Stimulated activated CD8-positive, alpha-beta memory T cell treated with anti-CD3 and anti-CD28 coated beads, Interleukin-15, amount 100 ng/mL, for 4 hours (primary cell): ENCODE data around the gene ZNF217.
A peak's percentile ranks its signal among the peaks of the same experiment; 100 is the strongest.
"Not testable (repeated sequence)": the region's sequence is repeated elsewhere in the genome, so short reads cannot be mapped to it uniquely, and the experiment has no call there.

Experiments
- DNase-seq, 2 donors: peaks; one replicate each; pipeline ENCODE4 v3.0.0-alpha.2; 2020; ENCODE audit warnings: low read depth in 2 of 2

The ZNF217 gene

DNA sequence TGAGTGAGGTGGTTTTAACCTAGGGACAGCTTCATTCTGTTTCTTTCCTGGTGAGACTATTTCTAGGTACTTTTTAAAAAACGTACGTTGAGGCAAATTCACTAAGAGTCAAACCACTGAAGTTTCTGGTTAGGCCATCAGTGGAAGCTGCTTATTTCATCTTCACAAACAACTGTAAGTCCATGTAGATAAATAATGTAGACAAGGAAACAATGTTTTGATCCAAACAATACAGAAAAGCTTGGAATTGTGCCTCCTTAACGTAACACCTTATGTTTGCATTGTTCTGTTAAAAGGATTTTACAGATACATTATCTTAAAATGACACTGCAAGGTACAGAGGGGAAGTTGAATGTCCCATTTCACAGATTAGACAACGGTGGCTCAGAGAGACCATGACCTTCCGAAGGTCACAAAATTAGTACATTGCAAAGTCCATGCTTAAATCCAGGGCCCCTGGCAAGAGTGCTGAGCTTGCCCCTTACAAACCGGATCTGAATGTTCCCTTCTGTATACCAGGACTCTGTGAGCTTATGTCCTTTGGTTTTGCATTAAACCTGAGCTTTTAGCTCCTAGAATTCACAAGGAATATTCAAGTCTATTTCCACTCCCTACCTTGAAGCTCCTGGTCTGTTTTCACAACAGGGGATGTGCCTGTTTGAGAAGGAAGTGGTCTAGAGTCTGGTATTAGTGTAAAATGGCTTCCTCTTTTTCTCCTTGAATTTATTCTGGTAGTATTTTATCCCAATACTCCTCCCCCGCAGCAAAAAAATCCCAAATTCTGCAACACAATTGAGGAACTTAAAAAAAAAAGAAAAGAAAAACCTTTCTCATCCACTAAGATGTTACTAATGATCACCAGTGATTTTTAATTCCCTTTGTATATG, 28.9 kb upstream of the ZNF217 start:
- no peak for DNase-seq

DNA sequence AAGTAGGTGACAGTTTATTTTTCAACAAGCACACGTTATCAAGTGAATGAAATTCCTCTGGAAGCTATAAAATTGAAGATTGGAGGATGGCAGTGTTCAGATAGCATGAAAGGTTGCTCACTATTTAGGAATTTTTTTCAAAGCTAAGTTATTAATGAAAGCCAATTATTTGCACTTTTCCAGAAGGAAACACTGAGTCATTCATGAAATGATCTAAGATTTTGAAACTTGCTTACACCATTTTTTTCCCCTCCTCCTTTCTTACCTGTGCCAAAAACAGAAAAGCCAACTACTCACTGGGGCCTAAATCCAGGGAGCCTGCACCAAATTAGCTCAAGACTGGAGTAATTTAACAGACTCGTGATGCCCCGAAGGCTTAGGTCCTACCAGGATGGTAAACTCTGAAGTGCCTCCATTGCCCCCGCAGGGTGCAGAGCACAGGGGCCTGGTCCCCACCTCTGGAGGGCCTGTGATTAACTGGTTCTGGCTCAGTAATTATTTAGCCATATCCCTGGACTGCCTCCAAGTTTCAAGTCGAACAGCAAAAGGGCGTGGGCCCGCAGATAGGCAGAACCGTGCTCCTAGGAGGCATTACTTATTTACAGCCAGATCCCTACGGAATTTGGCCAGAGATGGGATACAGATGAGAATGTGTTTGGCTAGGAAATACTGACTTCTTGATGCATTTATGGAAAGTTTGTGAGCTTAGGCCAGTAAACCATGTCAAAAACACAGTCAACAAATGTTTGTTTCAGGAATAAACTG, 28.0 kb upstream of the ZNF217 start:
- no peak for DNase-seq

DNA sequence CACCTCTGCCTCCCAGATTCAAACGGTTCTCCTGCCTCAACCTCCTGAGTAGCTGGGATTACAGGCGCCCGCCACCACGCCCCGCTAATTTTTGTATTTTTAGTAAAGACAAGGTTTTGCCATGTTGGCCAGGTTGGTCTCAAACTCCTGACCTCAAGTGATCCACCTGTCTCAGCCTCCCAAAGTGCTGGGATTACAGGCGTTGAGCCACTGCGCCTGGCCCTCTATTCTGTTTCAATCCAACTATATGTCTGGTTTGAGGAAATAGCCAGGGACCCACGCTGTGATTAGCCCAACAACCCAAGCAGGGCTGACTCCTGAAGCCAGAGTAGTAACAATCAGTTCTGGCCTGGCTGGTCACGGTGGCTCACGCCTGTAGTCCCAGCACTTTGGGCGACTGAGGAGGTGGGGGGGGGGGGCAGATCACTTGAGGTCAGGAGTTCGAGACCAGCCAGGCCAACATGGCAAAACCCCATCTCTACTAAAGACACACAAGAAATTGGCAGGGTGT, 24.9 kb upstream of the ZNF217 start:
- not testable (repeated sequence) for DNase-seq

DNA sequence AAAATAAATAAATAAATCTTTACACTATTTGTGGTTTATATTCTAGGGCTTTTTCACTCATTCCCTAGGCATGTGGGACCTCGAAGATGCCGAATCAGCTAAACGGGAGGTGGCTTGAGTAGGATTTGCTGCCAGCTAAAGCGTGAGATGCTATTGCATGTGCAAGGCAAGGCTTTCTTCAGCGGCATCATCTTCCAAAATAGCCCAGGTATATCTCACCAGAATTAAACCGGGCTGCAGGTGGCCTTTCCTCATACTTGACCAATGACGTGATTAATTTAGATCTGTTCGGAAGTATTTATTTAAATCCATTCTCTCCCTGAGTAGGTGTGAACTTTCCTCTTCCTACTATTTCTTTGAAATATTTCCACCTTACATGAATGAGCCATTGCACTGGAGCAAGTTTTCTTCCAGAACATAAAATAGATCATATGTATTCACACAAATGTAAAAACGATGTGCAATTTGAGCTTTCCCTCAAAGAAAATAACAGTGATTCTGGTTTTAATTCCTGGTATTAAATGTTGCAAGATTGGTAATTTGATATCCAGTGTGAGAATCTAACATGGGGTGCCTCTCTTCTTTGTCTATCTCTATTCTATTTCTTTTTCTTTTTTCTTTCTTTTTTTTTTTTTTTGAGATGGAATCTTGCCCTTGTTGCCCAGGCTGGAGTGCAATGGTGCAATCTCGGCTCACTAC, 24.3 kb upstream of the ZNF217 start:
- DNase-seq, result no peak

DNA sequence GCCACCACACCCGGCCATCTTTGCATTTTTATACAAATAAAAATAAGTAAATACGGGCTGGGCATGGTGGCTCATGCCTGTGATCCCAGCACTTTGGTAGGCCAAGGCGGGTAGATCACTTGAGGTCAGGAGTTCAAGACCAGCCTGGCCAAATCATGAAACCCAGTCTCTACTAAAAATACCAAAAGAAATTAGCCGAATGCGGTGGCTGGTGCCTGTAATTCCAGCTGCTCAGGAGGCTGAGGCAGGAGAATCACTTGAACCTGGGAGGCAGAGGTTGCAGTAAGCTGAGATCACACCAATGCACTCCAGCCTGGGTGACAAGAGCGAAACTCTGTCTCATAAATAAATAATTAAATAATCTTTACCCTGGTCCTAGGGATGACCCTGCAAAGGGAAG, 22.9 kb upstream of the ZNF217 start:
- not testable (repeated sequence) for DNase-seq

DNA sequence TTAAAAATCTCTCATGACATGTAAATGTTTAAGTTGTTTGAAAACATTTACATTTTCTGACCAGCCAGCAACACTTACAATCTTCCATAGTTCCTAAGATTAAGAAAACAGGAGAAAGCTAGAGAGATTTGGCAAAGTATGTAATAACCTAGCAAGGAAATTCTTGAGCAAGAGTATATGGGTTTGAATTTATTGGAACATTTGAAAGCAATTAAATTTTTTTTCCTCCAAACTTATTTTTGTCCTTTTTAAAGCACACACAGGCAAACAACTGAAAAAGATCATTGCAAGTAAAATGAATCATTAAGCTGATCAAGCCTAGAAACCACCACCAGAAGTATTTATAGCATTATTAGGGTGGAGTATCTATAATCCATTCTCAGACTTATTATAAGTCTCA, 20.1 kb upstream of the ZNF217 start:
- no peak for DNase-seq

DNA sequence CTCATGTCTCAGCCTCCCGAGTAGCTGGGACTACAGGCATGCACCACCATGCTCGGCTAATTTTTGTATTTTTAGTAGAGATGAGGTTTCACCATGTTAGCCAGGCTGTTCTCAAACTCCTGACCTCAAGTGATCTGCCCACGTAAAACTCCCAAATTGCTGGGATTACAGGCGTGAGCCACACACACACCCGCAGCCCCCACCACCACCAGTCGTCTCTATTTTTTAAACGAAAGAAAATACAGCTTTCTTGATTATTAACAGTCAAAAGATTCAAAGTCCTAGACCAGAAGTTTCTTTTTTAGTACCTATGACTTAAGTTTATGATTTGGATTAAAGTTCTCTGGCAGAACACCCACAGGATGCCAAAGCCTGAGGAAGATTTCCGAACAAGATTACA, 18.6 kb upstream of the ZNF217 start:
- DNase-seq, result not testable (repeated sequence)

DNA sequence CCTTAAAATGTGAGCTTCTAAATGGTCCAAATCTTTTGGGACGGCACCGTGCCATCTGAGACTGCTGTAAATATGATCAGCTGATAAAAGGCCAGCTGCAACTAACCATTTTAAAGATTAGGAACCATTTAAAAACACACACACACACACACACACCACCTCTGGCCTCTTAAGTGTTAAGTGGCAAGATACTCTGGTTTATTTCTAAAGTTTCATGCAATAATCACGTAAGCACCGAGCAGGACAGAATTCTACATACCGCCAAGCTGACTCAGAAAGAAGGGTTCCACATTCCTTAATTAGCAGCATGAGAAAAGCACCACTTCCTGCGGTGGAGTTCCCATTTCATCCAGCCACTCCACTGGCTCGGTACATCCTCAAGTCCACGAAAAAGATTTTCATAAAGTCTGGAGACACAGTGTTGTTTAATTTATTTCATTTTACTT, 17.8 kb upstream of the ZNF217 start:
- DNase-seq, result no peak

DNA sequence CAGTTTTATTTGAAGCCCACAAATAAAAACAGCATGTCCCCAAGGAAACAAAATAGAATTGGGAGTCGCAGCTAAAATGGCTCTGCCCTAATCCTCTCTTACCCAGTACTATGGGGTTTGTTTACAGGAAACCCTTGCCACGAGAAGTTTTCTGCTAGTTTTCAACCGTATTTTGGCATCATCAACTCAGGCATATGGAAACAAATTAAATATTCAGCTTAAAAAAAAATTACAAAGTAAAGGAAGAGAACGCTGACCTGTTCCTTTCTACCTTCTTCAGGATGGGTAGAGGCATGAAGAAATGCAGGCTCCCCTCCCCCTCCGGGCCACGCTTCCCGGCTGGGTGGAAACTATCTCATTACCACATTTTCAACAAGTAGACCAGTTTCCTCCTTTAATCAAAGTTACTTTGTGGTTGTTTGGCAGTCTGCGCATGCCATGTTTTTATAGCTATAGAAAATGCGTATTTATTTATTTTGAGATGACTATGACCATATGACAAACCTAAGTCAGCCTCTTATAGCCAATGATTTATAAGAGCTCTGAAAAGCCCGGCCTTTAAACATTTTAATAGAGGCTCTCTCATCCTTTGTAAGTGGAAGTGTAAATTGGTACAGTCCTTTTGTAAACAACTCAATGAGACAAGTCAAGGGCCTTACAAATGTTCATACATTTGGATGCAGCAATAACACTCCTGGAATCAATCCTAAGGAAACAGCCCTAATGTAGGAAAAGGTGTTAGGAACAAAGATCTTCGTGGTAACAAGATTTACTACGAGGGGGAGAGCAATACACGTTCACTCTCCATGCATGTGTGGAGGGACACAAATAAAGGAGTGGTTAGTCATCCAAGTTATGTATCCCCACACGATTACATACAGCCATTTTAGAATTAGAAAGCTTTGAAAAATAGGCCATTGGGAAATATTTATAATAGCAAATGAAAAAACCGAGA, 16.1 kb upstream of the ZNF217 start:
- DNase-seq, result peak; percentile 21 to 48

DNA sequence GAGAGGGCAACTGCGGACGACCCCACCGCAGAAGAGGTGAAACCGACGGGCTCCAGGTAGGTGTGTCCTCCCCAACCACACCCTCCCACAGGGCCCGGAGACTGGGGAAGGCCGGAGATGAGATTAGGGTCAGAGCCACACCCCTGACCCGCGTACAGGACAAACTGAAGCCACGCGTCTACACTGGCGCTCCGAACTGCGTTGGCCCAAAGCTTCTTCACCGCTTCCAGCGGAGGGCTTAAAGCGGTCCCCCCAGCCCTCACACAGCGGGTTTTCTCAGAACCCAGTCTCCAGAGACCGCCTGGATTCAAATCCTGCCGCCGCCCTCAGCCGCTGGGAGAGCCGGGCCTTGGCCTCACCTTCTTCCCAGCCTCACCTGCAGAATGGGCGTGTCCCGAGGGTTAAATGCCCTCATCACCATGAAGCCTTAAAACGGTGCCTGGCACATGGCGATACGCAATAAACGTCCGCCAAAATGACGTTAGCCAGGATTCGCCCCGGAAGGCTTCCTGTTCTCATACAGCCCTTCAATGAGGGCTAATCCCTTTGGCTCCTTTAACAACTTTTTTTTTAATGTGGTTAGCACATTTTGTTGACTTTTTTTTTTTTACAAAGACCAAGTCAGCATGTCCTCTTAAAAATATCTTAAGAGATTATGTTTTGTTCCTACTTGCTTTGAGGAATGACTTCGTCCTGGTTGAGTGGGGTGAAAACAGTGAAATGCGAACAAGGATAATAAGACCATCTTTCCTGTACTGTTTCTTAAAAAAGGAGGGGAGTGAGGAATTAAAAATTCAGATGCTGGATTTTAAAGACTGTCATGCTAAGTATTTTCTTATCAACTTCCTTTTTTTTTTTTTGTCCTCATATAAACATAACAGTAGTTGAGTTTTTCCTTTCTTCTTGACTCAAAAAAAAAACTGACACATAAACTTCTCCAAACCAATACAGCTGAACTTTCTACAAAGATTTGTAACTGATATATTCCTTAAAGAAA, 15.1 kb upstream of the ZNF217 start:
- DNase-seq, result no peak

DNA sequence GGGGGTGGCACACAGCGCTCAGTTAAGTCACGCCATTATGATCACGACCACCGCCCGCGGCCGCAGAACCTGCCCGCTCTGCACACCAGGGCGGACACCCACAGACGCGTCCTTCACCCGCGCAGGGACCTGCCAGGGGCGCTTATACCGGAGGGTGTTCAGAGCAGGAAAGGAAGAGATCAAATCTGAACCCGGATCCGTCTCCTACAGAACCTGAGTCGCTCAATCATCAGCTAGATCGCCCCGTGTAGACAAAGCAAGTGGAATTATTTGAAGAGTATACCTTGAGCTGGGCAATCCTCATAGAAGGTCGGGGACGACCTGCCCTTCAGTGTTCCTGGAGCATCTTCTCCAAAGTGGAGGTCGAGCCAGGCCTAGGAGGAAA, 14.4 kb upstream of the ZNF217 start:
- DNase-seq, result no peak

DNA sequence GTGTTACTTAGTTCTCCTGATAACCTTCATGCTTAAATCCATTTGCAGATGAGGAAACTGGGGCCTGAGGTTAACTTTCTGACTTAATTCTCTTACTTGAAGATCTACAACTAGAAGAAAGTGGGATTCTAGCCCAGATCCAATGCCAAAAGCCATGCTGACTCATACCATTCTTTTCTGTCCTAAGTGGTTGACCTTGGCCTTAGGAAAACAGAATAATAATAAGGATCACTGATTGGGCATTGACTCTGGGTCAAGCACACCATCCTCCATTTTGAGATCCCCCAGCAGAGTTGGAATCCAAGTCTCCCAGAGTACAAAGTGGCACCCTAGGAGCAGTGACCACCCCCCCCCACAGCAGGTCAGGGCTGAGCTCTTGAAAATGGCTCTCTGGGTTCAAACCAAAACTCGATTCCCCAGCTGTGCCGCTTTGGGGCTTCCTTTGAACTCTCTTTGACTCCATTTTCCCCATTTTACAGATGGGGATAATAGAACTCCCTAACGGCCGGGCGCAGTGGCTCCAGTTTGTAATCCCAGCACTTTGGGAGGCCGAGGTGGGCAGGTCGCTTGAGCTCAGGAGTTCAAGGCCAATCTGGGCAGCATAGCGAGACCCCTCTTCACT, 12.8 kb upstream of the ZNF217 start:
- no peak for DNase-seq

DNA sequence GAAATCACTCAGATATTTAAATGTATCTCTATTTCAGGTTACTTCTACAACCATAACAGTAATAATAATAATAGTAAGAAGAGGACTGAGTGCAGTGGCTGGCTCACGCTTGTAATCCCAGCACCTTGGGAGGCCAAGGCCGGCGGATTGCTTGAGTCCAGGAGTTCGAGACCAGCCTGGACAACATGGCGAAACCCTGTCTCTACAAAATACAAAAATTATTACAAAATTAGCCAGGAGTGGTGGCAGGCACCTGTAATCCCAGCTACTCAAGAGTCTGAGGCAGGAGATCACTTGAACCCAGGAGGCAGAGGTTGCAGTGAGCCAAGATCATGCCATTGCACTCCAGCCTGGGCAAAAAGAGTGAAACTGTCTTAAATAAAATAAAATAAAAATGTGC, 11.8 kb upstream of the ZNF217 start:
- not testable (repeated sequence) for DNase-seq

DNA sequence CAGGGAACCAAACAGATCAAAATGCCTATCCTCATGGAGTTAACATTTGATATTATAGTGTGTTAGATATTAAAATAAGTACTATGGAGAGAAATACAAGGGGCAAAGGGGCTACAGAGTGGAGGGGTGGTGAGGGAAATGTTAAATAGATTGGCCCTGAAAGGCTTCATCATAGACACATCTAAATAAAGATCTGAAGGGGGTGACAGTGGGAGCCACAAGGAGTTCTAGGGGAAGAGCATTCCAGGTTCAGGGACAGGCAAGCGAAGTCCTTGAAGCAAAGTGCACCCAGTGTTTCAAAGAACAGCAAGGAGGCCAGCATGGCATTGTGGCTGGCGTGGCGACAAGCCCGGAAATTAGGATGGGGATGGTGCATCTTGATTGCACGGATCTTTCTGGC, 11.2 kb upstream of the ZNF217 start:
- not testable (repeated sequence) for DNase-seq

DNA sequence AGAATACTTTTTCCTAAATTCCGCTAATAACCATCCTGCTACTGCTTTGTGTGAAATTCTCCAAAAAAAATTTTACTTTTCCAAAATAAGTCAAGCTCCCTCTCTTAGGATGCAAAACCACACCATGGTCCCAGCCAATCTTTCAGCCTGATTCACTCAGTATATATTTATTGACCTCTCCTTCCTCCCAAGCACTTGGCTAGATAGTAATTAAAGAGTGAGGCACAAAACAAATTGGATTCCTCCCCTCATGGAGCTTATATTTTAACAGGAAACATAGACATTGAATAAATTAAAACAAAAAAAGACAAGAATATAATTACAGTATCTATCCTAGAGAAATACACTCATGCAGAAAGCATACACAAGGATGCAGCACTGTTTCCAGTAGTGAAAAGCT, 9.0 kb upstream of the ZNF217 start:
- DNase-seq, result no peak

DNA sequence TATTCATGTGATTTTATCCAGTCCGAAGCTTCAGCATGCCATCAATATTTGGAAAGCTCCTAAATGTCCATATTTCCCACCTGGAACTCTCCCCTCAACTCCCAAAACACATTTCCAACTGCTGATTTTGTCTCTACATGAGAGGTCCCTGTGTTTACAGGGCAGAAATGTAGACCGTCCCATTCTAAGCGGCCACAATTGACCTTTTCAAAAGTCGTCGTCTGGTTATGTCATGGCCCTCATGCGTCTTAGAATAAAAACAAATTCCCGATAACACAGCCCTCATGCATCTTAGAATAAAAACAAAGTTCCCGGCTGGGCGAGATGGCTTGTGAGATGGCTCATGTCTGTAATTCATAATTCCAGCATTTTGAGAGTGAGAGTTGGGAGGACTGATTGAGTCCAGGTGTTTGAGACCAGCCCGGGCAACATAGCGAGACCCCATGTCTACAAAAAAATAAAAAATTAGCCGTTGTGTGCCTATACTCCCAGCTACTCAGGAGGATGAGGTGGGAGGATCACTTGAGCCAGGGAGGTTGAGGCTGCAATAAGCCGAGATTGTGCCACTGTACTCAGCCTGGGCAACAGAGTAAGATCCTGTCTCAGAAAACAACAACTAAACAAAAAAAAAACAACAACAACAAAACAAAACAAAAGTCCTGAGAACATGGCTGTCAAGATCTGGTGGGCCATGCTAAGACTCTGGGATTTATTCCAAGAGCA, 6.4 kb upstream of the ZNF217 start:
- no peak for DNase-seq

DNA sequence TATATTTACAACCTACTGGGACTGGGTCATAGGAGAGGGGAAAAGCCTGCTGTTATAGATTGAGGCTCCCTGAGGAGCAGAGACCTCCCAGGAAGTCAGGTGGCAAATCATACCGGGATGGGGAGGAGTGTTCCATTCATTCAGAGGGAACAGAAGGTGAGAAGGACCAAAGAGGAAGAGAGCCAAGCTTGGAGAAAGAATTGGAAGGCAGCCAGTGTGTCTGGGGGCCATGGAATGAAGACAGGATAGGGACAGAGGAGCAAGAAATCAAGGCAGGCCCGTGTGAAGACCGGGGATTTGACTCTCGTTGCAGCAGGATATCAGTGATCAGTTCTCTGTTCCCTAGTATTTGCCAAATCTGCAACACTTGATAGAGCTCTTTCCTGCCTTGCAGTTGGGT, 5.7 kb upstream of the ZNF217 start:
- no peak for DNase-seq

DNA sequence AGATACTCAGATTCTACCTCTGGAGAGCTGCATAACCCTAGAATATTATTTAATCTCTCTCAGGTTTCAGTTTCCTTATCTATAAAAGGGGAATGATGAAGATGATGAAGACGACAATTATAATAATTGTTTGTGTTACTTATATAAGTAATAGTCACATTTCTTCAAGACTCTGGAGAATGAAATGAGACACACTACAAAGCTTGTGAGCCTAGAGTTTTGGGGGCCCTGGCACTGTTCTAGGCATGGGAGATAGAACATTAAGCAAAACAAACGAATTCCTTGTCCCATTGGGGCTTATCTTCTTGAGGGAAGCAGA, 5.4 kb upstream of the ZNF217 start:
- no peak for DNase-seq
